Measurements from ENCODE around the gene IMMP2L. TPM values are rescaled to one million over a fixed set of nuclear protein-coding genes. Genes with fewer than 3 reads are reported as not detected.

Gene IMMP2L
- total RNA-seq, 2 donors from 2014 or later: 10.5 to 17.4 TPM

DNA sequence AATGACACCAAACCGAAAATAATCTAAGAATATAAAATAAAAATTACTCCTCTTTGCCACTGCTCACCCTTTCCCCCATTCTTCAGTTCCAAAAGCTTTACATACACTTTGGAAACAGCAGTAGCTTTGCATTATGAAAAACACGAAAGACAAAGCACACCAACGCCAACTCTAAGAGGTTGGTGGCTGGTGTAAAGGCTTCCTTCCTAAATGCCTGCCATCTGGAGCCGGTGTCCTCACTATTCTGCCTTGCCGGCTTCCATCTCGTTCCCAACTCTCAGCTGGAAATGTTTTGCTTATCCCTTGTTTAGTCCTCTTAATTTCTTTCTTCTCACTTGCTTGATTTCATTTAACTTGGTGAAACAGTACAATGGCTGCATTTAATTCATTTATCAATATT is 752.5 kb downstream of the IMMP2L start:
- Histone ChIP-seq H3K36me3 (replicated peaks in 1 of 2; ENCODE audit: insufficient read depth in 1 of 2, low read depth in 2 of 2) (no peaks in the 10 kb centered on the region), H3K27me3 (no peaks in the 10 kb centered on the region), H3K4me3 (no peak overlapping the region), H3K4me1 (no peaks in the 10 kb centered on the region), H3K9me3 (no peaks in the 10 kb centered on the region), H3K27ac (no peak overlapping the region)
- TF ChIP-seq, protein P1, sequence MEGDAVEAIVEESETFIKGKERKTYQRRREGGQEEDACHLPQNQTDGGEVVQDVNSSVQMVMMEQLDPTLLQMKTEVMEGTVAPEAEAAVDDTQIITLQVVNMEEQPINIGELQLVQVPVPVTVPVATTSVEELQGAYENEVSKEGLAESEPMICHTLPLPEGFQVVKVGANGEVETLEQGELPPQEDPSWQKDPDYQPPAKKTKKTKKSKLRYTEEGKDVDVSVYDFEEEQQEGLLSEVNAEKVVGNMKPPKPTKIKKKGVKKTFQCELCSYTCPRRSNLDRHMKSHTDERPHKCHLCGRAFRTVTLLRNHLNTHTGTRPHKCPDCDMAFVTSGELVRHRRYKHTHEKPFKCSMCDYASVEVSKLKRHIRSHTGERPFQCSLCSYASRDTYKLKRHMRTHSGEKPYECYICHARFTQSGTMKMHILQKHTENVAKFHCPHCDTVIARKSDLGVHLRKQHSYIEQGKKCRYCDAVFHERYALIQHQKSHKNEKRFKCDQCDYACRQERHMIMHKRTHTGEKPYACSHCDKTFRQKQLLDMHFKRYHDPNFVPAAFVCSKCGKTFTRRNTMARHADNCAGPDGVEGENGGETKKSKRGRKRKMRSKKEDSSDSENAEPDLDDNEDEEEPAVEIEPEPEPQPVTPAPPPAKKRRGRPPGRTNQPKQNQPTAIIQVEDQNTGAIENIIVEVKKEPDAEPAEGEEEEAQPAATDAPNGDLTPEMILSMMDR (IDR thresholded peaks at IDR 0.05): no peak
- TF ChIP-seq POLR2A (IDR thresholded peaks at IDR 0.05): no peak
- DNase-seq (no peak), ATAC-seq (no peak)
- WGBS, 2 donors: 90 to 95% methylated on average over 6 of the region's 6 CpGs
- intact Hi-C loops (cut with DNase I): no loop called here

DNA sequence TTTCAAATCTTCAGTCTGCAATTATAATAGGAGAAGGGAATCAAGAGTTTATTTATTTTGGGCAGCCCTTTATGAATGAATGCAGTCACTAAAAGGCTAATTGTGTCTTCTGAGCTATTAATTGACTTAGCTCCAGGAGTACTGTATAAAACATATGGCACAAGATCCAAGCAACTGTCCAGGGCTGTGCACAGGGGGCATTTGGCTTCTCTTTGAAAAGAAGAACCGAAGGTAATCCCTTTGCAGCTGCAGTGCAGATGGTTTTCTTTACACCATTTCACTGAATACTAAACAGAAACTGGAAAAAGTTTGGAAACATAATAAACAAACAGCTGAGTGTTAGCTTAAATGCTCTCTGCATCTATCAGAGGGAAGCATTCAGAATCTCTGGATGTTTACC is 753.9 kb downstream of the IMMP2L start:
- intact Hi-C loops (cut with DNase I): no loop called here
- no peak for TF ChIP-seq POLR2A (IDR thresholded peaks at IDR 0.05)
- ATAC-seq (no peak), DNase-seq (no peak)
- Histone ChIP-seq H3K4me1 (no peaks in the 10 kb centered on the region), H3K27me3 (no peaks in the 10 kb centered on the region), H3K27ac (no peak overlapping the region), H3K9me3 (no peaks in the 10 kb centered on the region), H3K4me3 (no peak overlapping the region), H3K36me3 (replicated peaks in 1 of 2; ENCODE audit: insufficient read depth in 1 of 2, low read depth in 2 of 2) (no peaks in the 10 kb centered on the region)
- WGBS, 2 donors: 83 to 100% methylated on average over 1 of the region's 1 CpG

DNA sequence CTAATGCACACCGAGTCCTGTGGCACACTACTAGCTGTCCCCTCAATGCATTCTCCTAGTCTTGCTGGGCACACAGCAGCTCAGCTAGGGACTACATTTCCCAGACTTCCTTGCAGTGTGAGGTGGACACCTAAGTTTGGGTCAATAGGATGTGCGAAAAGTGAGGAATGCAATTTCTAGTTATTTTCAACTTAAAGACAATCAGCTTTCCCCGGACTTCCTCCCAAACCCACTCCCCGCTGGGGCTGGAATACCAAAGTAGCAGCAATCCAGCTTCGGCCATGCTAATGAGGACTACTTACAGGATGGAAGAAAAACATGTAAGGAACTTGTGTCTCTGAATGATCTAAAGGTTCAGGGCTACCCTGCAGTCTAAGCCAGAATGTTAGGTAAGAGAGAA is 757.8 kb downstream of the IMMP2L start:
- ATAC-seq (no peak), DNase-seq (no peak)
- no peaks in the 10 kb centered on the region for H3K27me3 ChIP-seq
- H3K27ac ChIP-seq: no peak overlapping the region
- no peaks in the 10 kb centered on the region for H3K4me1 ChIP-seq
- intact Hi-C loops (cut with DNase I): no loop called here
- H3K9me3 ChIP-seq: no peaks in the 10 kb centered on the region
- 89% methylated on average over 5 of the region's 5 CpGs for WGBS, 2 donors
- H3K4me3 ChIP-seq: no peak overlapping the region
- TF ChIP-seq POLR2A (IDR thresholded peaks at IDR 0.05): no peak
- TF ChIP-seq, protein P1 (IDR thresholded peaks at IDR 0.05): no peak
- H3K36me3 ChIP-seq (replicated peaks in 1 of 2; ENCODE audit: insufficient read depth in 1 of 2, low read depth in 2 of 2): no peaks in the 10 kb centered on the region

DNA sequence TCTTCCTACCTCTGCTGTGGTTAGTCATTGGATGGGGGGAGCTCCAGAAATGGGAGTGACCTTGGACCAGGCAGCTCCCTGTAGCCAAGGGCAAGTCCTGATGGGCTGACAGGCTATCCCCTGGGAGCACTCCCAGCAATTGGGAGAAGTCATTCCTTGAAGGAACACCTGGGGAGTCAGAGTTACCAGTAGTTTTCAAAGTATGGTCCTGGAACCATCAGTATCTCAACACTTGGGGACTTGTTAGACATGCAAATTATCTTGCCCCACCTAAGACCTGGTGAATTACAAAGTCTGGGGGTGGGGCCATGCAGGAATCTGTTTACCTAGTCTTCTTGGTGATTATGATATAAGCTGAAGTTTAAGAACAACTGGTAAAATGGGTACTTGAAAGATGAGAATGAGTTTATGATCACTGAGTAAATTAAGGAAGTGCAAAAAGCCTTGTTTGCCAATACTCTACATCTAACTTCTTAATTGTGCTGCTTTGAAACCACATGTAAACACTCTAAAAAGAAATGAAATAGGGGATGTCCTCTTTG is 758.6 kb downstream of the IMMP2L start:
- no peaks in the 10 kb centered on the region for H3K4me1 ChIP-seq
- no peak for TF ChIP-seq POLR2A (IDR thresholded peaks at IDR 0.05)
- TF ChIP-seq, protein P1 (IDR thresholded peaks at IDR 0.05): no peak
- intact Hi-C loops (cut with DNase I): no loop called here
- DNase-seq: no peak
- H3K4me3 ChIP-seq: no peak overlapping the region
- no peaks in the 10 kb centered on the region for H3K27me3 ChIP-seq
- H3K36me3 ChIP-seq (replicated peaks in 1 of 2; ENCODE audit: insufficient read depth in 1 of 2, low read depth in 2 of 2): no peaks in the 10 kb centered on the region
- ATAC-seq: no peak
- H3K27ac ChIP-seq: no peak overlapping the region
- no peaks in the 10 kb centered on the region for H3K9me3 ChIP-seq

DNA sequence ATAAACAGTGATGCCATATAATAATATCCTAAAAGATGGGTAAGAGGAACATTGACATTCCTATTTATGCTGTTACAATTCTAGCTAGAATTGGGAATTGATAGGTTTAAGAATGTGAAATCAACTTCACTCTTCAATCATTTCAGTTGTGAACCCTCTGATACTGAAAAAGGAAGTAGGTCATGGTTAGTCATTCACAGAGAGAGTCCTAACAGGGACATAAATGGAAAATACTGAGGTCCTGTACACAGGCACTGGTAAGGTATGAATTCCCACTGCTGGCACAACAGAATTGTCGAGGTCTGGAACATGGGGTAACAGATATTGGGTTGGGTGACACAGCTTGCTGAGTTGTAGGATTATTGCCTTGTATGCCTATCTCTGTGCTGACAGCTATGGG is 760.8 kb downstream of the IMMP2L start:
- 82 to 85% methylated on average over 1 of the region's 1 CpG for WGBS, 2 donors
- no peaks in the 10 kb centered on the region for H3K27me3 ChIP-seq
- no peak for TF ChIP-seq POLR2A (IDR thresholded peaks at IDR 0.05)
- TF ChIP-seq, protein P1 (IDR thresholded peaks at IDR 0.05): no peak
- H3K36me3 ChIP-seq (replicated peaks in 1 of 2; ENCODE audit: insufficient read depth in 1 of 2, low read depth in 2 of 2): no peaks in the 10 kb centered on the region
- no peaks in the 10 kb centered on the region for H3K9me3 ChIP-seq
- no peak for DNase-seq
- no peak overlapping the region for H3K27ac ChIP-seq
- H3K4me3 ChIP-seq: no peak overlapping the region
- no peaks in the 10 kb centered on the region for H3K4me1 ChIP-seq
- intact Hi-C loops (cut with DNase I): no loop called here
- ATAC-seq: no peak

Data from body of pancreas (tissue), 4 donors.